Inferior parietal cortex (tissue), 1 donor: ENCODE results near the gene RTL1.

Experiments
- DNase-seq: peaks from one replicate; pipeline ENCODE4 v3.0.0-alpha.2; 2016; ENCODE audit errors: extremely low spot score

The RTL1 gene

GRCh38 chr14:100903672-100904185 lies at the start of gene RTL1:
TSS of gene RTL1 (minus strand) at chr14:100903722. CDS start at chr14:100884788, 18,934 bp downstream.
- no peak for DNase-seq

GRCh38 chr14:100950024-100950423 lies 46.5 kb upstream of the RTL1 start:
- DNase-seq = no peak

GRCh38 chr14:100944052-100944451 lies 40.5 kb upstream of the RTL1 start:
- DNase-seq = no peak

- no peak for DNase-seq
Observed at GRCh38 chr14:100930270-100930669, 26.7 kb upstream of the RTL1 start.

- no peak for DNase-seq
Observed at GRCh38 chr14:100915560-100915959, 12.0 kb upstream of the RTL1 start.

- DNase-seq = no peak
Observed at GRCh38 chr14:100914597-100915021, 11.1 kb upstream of the RTL1 start.

- DNase-seq = no peak
Observed at GRCh38 chr14:100911665-100912316, 8.3 kb upstream of the RTL1 start.

GRCh38 chr14:100910888-100911664 lies 7.6 kb upstream of the RTL1 start:
- no peak for DNase-seq

GRCh38 chr14:100909439-100909838 lies 5.9 kb upstream of the RTL1 start:
- no peak for DNase-seq

- no peak for DNase-seq
Observed at GRCh38 chr14:100907240-100907639, 3.7 kb upstream of the RTL1 start.

GRCh38 chr14:100906420-100906819 lies 2.9 kb upstream of the RTL1 start:
- no peak for DNase-seq

- no peak for DNase-seq
Observed at GRCh38 chr14:100905166-100905565, 1.6 kb upstream of the RTL1 start.

- no peak for DNase-seq
Observed at GRCh38 chr14:100904307-100905087, 975 bp upstream of the RTL1 start.

- no peak for DNase-seq
Observed at GRCh38 chr14:100903134-100903468, 421 bp downstream of the RTL1 start.

- DNase-seq = no peak
Observed at GRCh38 chr14:100902295-100903133, 1.0 kb downstream of the RTL1 start.

GRCh38 chr14:100901391-100902183 lies 1.9 kb downstream of the RTL1 start:
- no peak for DNase-seq

GRCh38 chr14:100900837-100901390 lies 2.6 kb downstream of the RTL1 start:
- DNase-seq = no peak

- DNase-seq = no peak
Observed at GRCh38 chr14:100899884-100900771, 3.4 kb downstream of the RTL1 start.
